ENCODE results near the gene ADAMTS8. TPM values are rescaled to one million over a fixed set of nuclear protein-coding genes. Genes with fewer than 3 reads are reported as not detected.

ADAMTS8 gene
- total RNA-seq, 6 experiments from 2014 or later, result not detected

- no peak overlapping the region for H3K27ac Mint-ChIP-seq
- peaks cover 12% of the 10 kb centered on the region for H3K4me1 Mint-ChIP-seq (ENCODE audit: low read depth)
- DNase-seq, result no peak
- peaks cover 72% of the 10 kb centered on the region for H3K27me3 Mint-ChIP-seq (ENCODE audit: insufficient read depth)
- no peak for TF ChIP-seq CTCF (IDR thresholded peaks at IDR 0.05)
- no peak overlapping the region for H3K4me3 Mint-ChIP-seq
- no peaks in the 10 kb centered on the region for H3K36me3 Mint-ChIP-seq (ENCODE audit: low read depth)
- H3K9me3 Mint-ChIP-seq, result no peaks in the 10 kb centered on the region
Measured at GRCh38 chr11:130422251-130422995, 6.0 kb downstream of the ADAMTS8 start.

- Mint-ChIP-seq H3K4me1 (ENCODE audit: low read depth) (peaks cover 8% of the 10 kb centered on the region), H3K36me3 (ENCODE audit: low read depth) (no peaks in the 10 kb centered on the region), H3K27ac (no peak overlapping the region), H3K27me3 (ENCODE audit: insufficient read depth) (peaks cover 65% of the 10 kb centered on the region), H3K9me3 (no peaks in the 10 kb centered on the region), H3K4me3 (no peak overlapping the region)
- DNase-seq, result no peak
- no peak for TF ChIP-seq CTCF (IDR thresholded peaks at IDR 0.05)
Measured at GRCh38 chr11:130421697-130422096, 6.7 kb downstream of the ADAMTS8 start.

GRCh38 chr11:130421199-130421585 is 7.2 kb downstream of the ADAMTS8 start:
- Mint-ChIP-seq H3K27ac (no peak overlapping the region), H3K4me3 (no peak overlapping the region), H3K4me1 (ENCODE audit: low read depth) (peaks cover 8% of the 10 kb centered on the region), H3K27me3 (ENCODE audit: insufficient read depth) (peaks cover 62% of the 10 kb centered on the region), H3K36me3 (ENCODE audit: low read depth) (no peaks in the 10 kb centered on the region), H3K9me3 (no peaks in the 10 kb centered on the region)
- TF ChIP-seq CTCF (IDR thresholded peaks at IDR 0.05), result no peak
- no peak for DNase-seq

- peaks cover 61% of the 10 kb centered on the region for H3K27me3 Mint-ChIP-seq (ENCODE audit: insufficient read depth)
- H3K27ac Mint-ChIP-seq, result no peak overlapping the region
- H3K4me3 Mint-ChIP-seq, result no peak overlapping the region
- DNase-seq, result no peak
- peaks cover 8% of the 10 kb centered on the region for H3K4me1 Mint-ChIP-seq (ENCODE audit: low read depth)
- H3K9me3 Mint-ChIP-seq, result no peaks in the 10 kb centered on the region
- TF ChIP-seq CTCF (IDR thresholded peaks at IDR 0.05), result no peak
- H3K36me3 Mint-ChIP-seq (ENCODE audit: low read depth), result no peaks in the 10 kb centered on the region
Measured at GRCh38 chr11:130420478-130421198, 7.8 kb downstream of the ADAMTS8 start.

GRCh38 chr11:130418756-130419155 is 9.7 kb downstream of the ADAMTS8 start:
- H3K36me3 Mint-ChIP-seq (ENCODE audit: low read depth), result no peaks in the 10 kb centered on the region
- H3K4me1 Mint-ChIP-seq (ENCODE audit: low read depth), result peaks cover 16% of the 10 kb centered on the region
- H3K4me3 Mint-ChIP-seq, result no peak overlapping the region
- no peak for TF ChIP-seq CTCF (IDR thresholded peaks at IDR 0.05)
- DNase-seq, result peak; percentile 18
- no peaks in the 10 kb centered on the region for H3K9me3 Mint-ChIP-seq
- H3K27ac Mint-ChIP-seq, result no peak overlapping the region
- H3K27me3 Mint-ChIP-seq (ENCODE audit: insufficient read depth), result peaks cover 46% of the 10 kb centered on the region

Measured in HFFc6 (cell line).